DND-41 (cell line): ENCODE results near the gene PUS7.
"Not testable (repeated sequence)": the region's sequence is repeated elsewhere in the genome, so short reads cannot be mapped to it uniquely, and the experiment has no call there.

Experiments used
- ATAC-seq: fragments of 200-7000 bp; cut with Tn5 transposase; 3 replicates; pipeline ENCODE4 v1.9.1; 2021; ENCODE audit warnings: low read depth; ENCODE audit not compliant: insufficient read depth
- DNase-seq: peaks from one replicate; pipeline ENCODE4 v3.0.0-alpha.2; 2020
- H2AFZ ChIP-seq: 2 replicates; pipeline ENCODE4 v1.6.0; 2012; ENCODE audit warnings: low read depth, low read length
- H3K27ac ChIP-seq: 2 replicates; pipeline ENCODE4 v1.5.1; 2012; ENCODE audit warnings: low read length, inconsistent platforms
- H3K27me3 ChIP-seq: fragments of 200-600 bp; sonication (generic); 2 replicates; pipeline ENCODE4 v1.6.0; 2012; ENCODE audit warnings: low read length, mild to moderate bottlenecking, inconsistent platforms; ENCODE audit not compliant: insufficient read depth, poor library complexity
- H3K36me3 ChIP-seq: 2 replicates; pipeline ENCODE4 v1.5.1; 2012; ENCODE audit warnings: low read length, inconsistent platforms; ENCODE audit not compliant: insufficient read depth
- H3K4me1 ChIP-seq: 2 replicates; pipeline ENCODE4 v1.5.1; 2012; ENCODE audit warnings: mild to moderate bottlenecking, low read length; ENCODE audit not compliant: insufficient read depth
- H3K4me2 ChIP-seq: 2 replicates; pipeline ENCODE4 v1.6.0; 2012; ENCODE audit warnings: mild to moderate bottlenecking, moderate library complexity, low read length, inconsistent platforms; ENCODE audit not compliant: insufficient read depth
- H3K4me3 ChIP-seq, 2 experiments: fragments of 200-600 bp in 1 of 2; shearing (Covaris generic) in 1 of 2; 2 replicates each; pipeline ENCODE4 v1.5.1; 2012 to 2016; ENCODE audit warnings: inconsistent platforms in 2 of 2, low read length in 2 of 2, mild to moderate bottlenecking in 2 of 2, low read depth in 1 of 2, moderate library complexity in 1 of 2
- H3K79me2 ChIP-seq: 2 replicates; pipeline ENCODE4 v1.6.0; 2012; ENCODE audit warnings: low read length, inconsistent platforms; ENCODE audit not compliant: insufficient read depth
- H3K9ac ChIP-seq: 2 replicates; pipeline ENCODE4 v1.6.0; 2012; ENCODE audit warnings: low read depth, mild to moderate bottlenecking, inconsistent platforms, low read length, moderate library complexity
- H3K9me3 ChIP-seq: 2 replicates; pipeline ENCODE4 v1.5.1; 2012; ENCODE audit warnings: low read length, moderate library complexity, mild to moderate bottlenecking, inconsistent platforms; ENCODE audit not compliant: insufficient read depth, severe bottlenecking
- H4K20me1 ChIP-seq: 2 replicates; pipeline ENCODE4 v1.6.0; 2012; ENCODE audit warnings: low read length; ENCODE audit not compliant: insufficient read depth
- CTCF ChIP-seq: IDR thresholded peaks from 2 replicates; pipeline ENCODE4 v1.5.1; 2012; ENCODE audit warnings: borderline replicate concordance, low read length, moderate library complexity, mild to moderate bottlenecking; ENCODE audit not compliant: poor library complexity, severe bottlenecking; ENCODE audit errors: extremely low read depth
- EZH2 ChIP-seq: IDR thresholded peaks from 3 replicates; pipeline ENCODE4 v1.6.1; 2012; ENCODE audit warnings: borderline replicate concordance, low read depth, mild to moderate bottlenecking, moderate library complexity, low read length, inconsistent platforms; ENCODE audit not compliant: severe bottlenecking

The PUS7 gene

DNA sequence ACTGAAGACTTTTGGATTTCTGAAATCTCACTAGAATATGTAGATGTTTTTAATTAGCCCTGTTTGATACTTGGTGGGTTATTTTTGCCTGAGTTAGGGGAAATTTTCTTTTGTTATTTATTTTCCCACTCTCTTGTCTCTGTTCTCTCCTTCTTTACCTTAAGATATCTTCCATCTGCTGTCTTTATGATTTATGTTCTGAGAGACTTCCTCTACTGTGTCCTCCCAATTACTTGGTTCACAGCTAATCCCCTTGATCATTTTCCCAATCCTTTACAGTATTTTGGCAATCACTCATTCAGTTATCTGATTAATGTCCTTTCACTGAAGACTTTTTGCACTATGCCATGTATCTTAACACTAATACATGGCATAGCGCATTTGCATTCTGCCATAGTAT lies 83.8 kb downstream of the PUS7 start:
- no peaks in the 10 kb centered on the region for H3K27me3 ChIP-seq
- no peaks in the 10 kb centered on the region for H4K20me1 ChIP-seq
- no peak overlapping the region for H3K4me2 ChIP-seq
- H3K9me3 ChIP-seq = no peaks in the 10 kb centered on the region
- no peak for ATAC-seq
- H3K9ac ChIP-seq = no peak overlapping the region
- no peak overlapping the region for H2AFZ ChIP-seq
- no peak for TF ChIP-seq EZH2
- no peak for TF ChIP-seq CTCF
- H3K79me2 ChIP-seq = no peaks in the 10 kb centered on the region
- no peak overlapping the region for H3K27ac ChIP-seq
- no peaks in the 10 kb centered on the region for H3K36me3 ChIP-seq
- no peak overlapping the region for H3K4me3 ChIP-seq
- no peaks in the 10 kb centered on the region for H3K4me1 ChIP-seq
- no peak for DNase-seq

DNA sequence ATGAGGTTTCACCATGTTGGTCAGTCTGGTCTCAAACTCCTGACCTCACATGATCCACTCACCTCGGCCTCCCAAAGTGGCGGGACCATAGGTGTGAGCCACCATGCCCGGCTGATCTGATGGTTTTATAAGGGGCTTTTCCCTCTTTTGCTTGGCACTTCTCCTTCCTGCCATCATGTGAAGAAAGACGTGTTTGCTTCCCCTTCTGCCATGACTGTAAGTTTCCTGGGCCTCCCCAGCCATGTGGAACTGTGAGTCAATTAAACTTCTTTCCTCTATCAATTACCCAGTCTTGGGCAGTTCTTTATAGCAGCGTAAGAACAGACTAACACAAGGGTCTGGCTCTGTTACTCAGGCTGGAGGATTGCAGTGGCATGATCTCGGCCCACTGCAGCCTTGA lies 84.7 kb downstream of the PUS7 start:
- DNase-seq, ATAC-seq: not testable (repeated sequence)

DNA sequence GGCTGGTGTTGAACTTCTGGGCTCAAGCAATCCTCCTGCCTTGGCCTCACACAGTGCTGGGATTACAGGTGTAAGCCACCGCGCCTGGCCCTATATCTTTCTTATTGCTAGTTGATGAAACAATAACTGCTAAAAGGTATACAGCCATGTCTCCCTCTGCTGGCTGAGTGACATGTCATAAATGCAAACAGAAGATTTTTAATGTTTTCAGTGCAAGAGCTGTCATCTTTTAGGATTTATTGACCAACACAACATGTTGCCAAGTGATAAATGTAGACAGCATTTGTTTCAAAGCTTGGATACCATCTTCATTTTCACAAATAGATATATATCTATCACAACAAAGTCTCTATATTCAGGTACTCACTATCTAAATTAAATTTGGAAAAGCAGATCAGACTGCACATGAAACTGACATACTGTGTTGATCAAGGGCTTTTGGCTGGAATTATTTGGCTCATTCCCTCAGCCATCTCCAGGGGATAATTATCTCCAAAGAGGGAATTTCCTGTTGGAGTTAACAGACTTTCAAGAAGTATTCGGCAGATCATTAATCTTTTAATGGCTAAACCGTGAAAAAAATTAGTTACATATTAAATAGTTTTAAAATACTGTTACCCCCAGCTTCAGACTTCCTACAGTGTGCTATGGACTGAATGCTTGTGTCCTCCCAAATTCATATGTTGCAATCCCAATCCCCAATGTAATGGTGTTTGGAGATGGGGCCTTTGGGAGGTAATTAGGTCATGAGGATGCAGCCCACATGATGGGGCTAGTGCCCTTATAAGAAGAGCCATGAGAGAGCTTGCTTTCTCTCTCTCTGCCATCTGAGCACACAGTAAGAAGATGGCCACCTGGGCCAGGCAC lies 92.1 kb downstream of the PUS7 start:
- DNase-seq (peak; percentile 48), ATAC-seq (peak; percentile 81)
- no peak overlapping the region for H2AFZ ChIP-seq

More for the DNA sequence above, 84.7 kb downstream of the PUS7 start:
- not testable (repeated sequence) for H3K27me3 ChIP-seq, H3K27ac ChIP-seq, H3K4me2 ChIP-seq, H3K4me1 ChIP-seq, H3K9ac ChIP-seq, H3K4me3 ChIP-seq, H3K79me2 ChIP-seq, H3K36me3 ChIP-seq, H2AFZ ChIP-seq, H4K20me1 ChIP-seq, H3K9me3 ChIP-seq

More for the DNA sequence above, 92.1 kb downstream of the PUS7 start:
- H3K4me3 ChIP-seq = no peak overlapping the region
- H4K20me1 ChIP-seq = no peaks in the 10 kb centered on the region
- no peaks in the 10 kb centered on the region for H3K27me3 ChIP-seq
- no peaks in the 10 kb centered on the region for H3K4me1 ChIP-seq
- H3K9me3 ChIP-seq = no peaks in the 10 kb centered on the region
- H3K27ac ChIP-seq = no peak overlapping the region
- H3K9ac ChIP-seq = no peak overlapping the region
- TF ChIP-seq EZH2 (no peak), CTCF (peak; percentile 73)
- no peaks in the 10 kb centered on the region for H3K36me3 ChIP-seq
- H3K4me2 ChIP-seq = no peak overlapping the region
- H3K79me2 ChIP-seq = no peaks in the 10 kb centered on the region
